GM19468 (cell line): ENCODE data around the gene APOBEC3A.
A peak's percentile ranks its signal among the peaks of the same experiment; 100 is the strongest.
"Not testable (repeated sequence)": the region's sequence is repeated elsewhere in the genome, so short reads cannot be mapped to it uniquely, and the experiment has no call there.

ENCODE experiments used
- ATAC-seq: cut with Tn5 transposase; IDR thresholded peaks from one replicate; pipeline ENCODE4 v1.9.1; 2021; ENCODE audit warnings: mild to moderate bottlenecking, moderate library complexity, moderate number of reproducible peaks; ENCODE audit not compliant: unreplicated experiment; ENCODE audit errors: extremely low read depth

APOBEC3A gene

DNA sequence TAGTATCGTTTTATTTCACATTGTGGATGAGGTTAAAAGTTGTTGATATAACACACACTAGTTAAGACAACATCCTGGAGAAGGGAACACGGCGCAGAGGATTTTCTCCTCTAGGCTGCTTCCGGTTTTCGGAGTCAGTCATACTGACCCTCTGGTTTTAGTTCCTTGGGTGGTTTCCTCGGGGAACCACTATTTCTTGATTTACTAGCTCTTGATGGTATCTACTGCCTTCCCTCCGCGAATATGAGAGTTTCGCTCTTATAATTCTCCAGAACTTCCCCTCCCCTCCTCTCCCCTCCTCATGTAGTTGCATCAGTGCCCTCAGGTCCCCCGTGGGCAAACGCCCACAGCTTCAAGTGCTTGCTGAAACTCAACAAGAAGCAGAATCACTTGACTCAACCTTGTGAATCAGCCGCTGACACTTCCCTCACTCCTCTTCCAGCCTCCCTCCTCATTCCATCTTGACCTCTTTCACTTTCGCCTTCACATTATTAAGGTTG lies 15.9 kb upstream of the APOBEC3A start:
- peak; percentile 39 for ATAC-seq

DNA sequence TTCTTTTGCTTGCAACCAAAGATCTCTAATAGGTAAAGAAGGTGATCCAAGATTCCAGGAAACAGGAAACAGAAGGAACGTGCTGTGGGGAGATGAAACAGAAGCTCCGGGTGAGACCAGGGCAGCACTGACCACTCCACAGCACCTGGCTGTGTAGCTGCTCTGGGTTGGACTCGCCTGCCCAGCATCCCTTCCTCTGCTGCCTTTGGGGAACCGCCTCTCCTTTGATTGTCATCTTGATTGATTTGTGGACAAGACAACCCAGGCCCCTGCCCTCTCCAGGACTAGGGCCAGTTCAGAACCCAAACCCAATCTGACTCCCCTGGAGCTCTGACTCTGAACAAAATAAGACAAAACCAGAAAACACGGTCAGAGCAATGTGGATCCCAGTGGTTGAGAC lies 14.7 kb upstream of the APOBEC3A start:
- ATAC-seq: no peak

DNA sequence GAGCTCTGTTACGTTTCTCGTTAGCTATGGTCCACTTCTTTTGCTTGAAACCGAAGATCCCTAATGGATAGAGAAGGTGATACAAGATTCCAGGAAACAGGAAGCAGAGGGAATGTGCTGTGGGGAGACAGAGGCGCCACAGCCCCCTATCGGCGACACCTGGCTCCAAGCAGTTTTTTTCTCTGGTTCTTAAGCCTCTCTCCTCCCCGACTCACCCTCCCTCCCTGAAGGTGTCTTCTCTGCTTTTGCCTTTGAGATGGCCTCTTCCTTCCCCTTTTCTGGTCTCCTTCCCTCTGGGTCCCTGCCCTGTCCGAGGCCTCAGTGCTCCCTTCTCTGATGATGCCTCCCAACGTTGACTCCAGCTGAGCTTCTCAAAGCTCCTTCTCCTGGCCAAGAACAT lies 14.2 kb upstream of the APOBEC3A start:
- ATAC-seq: no peak

DNA sequence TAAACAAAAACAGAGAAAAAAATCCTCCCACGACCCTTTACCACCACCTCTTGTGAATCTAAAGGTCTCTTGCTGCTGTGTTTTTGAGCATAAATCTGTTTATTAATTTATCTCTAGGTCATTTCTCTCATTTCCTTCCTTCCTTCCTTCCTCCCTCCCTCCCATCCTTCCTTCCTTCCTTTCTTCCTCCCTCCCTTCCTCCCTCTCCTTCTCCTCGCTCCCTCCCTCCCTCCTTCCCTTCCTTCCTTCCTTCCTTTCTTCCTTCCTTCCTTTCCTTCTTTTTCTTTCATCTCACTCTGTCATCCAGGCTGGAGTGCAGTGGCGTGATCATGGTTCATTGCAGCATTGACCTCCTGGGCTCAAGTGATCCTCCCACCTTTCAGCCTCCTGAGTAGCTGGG lies 13.5 kb upstream of the APOBEC3A start:
- no peak for ATAC-seq

DNA sequence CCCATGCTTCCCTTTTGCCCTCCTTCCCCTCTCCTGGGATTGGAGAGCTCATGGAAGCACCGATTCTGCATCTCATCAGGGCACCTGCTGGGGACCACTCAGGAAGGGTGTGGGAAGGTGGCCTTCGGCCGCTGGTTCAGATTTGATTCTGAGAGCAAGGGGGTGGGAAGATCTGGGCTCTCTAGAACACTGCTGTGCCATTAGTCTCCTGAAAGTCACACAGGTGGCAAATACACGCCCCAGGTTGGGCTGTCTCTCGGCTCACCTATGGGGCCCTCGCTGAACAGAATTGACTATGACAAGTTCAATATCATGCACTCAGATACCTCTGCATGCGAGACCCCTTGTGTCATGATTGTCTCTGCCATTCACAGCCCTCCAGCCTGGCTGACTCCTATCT lies 12.8 kb upstream of the APOBEC3A start:
- no peak for ATAC-seq

DNA sequence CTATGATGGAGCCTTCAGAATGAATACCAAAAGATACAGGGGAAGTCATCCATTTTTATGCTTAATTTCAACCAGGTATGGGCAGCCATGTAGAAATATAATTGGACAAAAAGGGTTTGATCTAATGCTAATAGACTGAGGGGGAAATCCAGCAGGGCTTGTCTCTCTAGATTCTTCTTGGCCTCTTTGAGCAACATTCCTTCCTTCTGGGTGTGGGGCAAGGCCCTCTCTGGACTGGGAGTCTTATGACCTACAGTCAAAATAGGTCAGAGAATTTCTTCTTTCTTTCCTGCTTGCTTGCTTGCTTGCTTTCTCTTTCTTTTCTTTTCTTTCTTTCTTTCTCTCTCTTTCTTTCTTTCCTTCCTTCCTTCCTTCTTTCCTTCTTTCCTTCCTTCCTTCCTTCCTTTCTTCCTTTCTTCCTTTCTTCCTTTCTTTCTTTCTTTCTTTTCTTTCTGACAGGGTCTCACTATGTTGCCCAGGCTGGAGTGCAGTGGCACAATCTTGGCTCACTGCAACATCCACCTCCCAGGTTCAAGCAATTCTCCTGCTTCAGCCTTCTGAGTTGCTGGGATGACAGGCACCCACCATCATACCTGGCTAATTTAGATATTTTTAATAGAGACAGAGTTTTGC lies 11.6 kb upstream of the APOBEC3A start:
- ATAC-seq: not testable (repeated sequence)

DNA sequence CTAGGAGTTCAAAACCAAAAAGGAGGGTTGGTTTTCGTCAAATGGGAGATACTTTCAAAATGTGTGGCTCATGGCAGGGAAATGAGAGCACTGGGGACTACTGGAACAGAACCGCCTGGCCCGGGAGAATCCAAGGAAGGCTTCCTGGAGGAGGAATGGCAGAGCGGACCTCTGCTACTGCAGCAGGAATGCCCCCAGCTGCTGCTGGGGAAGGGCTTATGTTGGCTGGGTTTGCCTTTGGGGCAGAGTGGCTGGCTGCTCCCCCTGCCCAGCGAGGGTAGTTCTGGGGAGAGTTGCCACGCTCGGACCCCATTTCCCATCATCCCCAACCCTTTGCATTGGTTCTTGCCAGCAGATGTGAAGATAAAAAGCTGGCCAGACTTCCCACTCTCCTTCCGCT lies 10.6 kb upstream of the APOBEC3A start:
- ATAC-seq: no peak

DNA sequence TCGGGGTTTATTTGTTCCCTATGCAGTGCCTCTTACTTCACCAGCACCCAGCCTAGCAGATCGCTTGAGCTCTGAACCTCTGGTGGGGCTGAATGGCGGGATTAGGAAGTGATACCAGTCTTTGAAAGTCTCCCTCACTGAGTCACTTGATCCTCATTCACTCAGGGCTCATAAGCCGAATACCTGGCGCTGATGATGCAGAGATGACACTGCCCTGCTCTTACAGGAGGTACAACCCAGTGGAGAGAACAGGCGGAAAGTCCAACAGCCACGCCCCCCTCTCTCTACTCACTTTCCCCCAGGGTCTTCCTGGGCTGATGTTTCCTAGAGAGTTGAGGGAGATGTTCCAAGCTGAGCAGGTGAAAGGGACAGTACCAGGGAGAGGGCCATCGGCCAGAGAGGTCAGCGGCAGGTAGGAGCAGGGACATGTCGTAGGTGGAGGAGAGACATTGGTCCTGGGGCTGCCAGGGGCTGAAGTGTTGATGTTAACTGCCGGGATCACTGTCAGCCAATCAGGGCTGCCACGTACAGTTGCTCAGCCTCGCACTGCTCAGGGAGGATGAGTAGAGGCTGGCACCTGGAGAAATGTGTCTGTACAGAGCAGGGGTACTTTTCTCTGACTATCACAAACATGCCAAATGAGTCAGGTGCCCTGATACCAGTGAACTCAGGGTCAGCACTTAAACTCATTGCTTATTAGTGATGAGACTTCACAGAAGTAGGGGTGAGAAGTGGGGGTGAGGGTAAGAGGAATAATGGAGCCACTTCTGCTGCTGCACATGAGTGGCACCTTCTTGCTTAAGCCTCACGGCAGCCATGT lies 9.9 kb upstream of the APOBEC3A start:
- no peak for ATAC-seq

DNA sequence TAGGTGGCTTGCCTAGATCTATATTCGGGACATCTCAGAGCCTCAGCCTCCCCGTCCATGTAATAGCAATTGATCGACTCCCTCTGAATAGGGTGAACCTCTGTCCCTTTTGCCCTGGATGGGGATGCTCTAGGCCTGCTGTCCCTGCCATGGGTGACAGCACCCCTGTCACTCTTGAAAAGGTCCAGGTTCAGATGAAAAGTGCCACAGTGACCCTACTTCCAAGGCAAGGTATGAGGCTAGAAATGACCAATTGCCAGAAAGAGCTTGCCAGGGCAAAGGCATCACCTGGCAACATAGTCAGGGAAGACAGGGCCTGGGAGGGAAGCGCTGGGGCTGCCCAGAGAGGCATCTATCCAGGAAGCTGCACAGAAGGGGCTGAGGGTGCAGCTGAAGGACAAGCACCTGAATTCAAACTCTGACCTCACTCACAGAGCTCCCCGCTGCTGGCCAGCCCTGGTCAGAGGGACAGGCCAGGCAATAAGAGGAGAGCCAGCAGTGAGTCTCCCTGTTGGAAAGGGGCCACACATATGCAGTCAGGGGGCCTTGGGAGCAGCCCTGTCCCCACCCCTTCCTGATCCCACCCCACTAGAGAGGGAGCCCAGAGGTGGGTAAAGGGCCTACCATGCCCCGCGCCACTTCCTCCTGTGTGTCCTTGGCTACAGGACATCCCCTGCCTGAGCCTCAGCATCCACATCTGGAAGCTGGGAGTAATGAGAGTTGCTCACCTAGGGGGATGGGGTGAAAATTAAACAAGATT lies 9.0 kb upstream of the APOBEC3A start:
- ATAC-seq: no peak

DNA sequence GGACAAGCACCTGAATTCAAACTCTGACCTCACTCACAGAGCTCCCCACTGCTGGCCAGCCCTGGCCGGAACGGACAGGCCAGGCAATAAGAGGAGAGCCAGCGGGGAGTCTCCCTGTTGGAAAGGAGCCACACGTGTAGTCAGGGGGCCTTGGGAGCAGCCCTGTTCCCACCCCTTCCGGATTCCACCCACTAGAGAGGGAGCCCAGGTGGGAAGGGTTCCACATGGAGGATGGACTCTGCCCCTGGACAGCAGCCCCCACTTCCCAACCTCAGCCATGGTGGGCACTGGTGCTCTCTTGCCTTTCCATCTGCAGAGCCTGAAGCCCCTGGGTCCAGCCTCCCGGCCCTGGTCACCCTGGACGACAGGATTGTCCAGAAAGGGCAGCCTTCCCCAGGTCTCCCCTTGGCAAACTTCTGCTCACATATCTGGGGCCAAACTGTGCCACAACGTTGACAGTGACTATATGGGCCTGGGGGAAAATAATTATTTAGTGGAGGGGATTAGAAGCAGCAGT lies 7.5 kb upstream of the APOBEC3A start:
- no peak for ATAC-seq

DNA sequence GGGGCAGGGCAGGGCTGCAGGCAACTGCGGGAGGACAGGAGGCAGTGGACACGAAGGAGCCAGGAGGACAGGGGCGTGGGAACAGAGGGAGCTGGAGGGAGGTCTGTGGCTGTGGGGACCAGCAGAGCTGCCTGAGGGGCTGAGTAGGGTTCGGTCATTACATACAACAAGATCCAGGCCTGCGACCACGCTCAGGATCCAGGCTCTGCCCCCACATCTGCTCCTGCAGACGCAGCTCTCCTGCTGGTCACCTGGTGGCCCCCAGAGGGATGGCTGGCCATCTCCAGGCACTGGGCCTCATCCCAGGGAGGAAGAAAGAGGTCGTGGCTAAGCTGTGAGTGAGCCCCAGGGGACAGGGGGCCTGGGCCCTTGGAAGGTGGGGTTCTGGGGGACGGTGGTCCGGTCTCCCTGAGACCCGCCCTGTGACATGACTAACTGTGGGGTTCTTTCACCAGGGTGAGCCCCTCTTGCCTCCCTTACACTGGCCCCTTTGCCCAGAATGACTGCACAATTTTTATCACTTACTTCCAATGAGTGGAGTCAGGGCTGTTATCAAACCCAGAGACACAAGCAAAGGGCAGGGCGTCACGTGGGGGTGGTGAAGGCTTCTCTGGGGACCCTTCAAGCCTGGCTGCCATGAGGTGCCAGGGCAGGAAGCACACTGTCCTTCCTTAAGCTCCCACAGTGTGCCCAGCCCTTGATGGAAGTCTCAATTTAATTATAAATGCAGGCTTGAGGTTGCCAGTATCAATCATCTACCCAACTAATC lies 6.7 kb upstream of the APOBEC3A start:
- no peak for ATAC-seq

DNA sequence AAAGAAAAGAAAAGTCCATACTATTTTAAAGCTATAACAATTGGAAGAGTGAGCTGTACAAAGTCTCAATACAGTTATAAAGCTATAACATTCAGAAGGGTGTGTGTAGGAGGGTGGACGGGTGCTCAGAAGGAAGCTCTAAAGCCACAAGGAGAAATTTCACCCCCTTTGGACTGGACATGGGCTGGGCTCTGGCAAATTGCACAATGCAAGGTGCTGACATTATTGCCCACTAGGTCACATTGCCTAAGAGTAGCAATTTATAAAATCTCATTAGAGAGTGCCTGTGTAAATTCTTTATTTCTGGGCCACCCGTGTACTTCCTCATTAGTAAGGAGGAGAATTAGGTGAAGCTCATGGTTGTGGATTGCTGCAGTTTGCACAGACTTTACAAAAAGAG lies 5.7 kb upstream of the APOBEC3A start:
- ATAC-seq: no peak

DNA sequence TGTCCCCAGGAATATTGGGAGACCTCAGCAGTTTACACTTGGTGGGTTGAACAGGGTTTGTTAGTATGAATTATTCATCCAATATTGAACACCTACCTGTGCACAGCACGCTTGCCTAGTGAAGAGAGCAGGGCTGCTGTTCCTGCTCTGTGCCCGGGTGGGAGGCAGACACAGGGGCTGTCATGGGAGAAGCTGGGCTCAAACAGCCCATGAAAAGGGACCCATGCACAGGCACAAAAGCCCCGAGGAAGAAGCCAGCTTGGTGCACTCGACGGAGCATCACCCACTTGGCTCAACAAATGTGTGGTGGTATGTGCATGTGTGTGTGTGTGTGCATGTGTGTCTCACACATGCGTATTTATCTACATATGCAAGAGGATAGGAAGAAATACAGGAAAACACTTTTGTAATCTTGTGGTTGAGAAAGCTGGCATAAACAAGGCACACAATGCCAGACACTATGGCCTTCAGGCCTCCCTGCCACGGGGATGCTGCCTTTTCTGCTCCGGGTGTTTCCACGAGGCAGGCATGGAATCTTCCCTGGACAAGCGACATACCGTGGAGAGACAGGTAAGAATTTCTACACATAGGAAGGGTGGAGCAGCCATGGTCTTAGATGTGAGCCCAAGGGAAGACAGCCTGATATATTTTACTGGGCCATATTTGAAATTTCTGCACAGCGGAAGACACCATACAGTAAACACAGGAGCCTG lies 5.0 kb upstream of the APOBEC3A start:
- ATAC-seq: no peak

DNA sequence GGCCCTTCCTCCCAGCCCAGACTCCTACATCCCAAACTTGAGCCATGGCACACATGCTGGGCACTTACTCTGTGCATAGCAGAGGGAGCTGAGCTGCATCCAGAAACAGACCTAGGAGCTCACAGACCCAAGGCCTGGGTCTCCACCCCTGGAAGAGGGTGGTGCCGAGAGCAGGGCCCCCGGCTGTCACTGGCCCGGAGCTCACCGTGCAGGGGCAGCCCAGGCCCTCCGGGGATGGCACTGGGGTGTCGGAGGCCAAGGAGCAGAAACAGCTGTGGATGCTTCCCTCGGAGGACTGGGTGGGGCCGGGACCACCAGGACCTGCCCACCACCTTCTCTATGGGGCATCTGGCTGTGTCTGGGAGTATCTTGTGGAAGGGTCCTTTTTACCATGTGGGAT lies 4.3 kb upstream of the APOBEC3A start:
- no peak for ATAC-seq

DNA sequence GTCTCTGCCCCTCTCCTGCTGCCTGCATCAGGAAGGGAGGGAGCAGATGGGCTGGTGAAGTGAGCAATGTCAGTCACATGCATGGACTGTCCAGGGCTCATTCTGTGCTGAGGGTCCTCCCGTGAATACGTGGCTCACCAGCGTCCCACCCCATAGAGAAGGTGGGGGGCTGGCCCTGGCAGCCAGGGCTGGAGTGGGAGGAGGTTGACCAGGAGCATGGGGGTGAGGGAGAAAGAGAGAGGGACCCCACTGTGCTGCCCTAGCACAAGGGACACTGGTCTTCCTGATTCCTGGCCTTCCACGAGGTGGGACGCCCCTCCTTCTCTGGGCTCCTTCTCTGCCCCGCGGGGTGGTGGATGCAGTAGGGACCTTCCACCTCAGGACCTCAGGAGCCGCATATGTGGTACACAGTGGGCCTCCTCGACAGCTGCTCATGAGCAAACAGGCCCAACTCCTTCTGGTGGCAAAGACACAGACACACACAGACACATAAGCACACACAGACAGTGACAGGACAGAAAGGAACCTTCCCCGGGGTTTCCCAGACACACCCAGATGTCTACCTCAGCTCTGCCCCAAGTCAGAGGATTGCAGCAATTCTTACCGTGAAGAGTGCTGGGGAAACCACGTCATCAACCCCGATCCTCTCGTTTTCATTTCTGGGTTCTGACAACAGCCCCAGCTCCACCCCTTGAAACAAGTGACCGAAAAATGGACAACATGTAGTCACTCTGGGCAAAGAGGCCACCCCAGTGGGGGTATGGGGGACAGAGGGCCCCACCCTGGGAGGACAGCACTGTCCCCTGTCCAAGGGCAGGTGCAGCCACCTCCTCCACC lies 3.6 kb upstream of the APOBEC3A start:
- no peak for ATAC-seq

DNA sequence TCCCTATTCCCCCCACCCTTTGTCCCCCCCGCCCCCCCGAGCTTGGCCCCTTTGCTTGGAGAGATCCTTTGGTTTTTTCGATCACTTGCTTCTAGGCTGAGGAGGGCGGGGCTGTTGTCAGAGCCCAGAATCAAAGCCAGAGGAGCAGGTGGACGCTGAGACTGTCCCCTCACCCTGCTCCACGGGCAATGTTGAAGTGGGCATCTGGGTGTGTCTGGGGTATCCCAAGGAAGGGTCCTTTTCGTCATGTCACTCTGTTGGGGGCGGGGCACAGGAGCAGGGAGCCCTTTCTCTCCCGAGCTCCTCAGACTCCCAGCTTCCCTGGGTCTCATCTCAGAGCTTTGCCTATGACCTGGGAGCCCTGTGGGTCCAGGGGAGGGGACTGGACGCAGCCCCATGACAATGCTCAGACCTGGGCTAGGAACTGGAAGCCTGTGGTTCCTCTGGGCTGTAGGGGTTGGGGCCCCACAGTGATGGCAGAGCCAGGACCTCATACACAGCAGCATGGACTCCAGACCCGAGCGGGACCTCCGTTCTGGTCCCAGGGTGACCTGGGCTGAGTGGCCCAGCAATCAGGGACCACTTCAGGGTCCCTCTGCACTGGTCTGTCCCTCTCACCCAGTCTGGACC lies 2.9 kb upstream of the APOBEC3A start:
- ATAC-seq: no peak

DNA sequence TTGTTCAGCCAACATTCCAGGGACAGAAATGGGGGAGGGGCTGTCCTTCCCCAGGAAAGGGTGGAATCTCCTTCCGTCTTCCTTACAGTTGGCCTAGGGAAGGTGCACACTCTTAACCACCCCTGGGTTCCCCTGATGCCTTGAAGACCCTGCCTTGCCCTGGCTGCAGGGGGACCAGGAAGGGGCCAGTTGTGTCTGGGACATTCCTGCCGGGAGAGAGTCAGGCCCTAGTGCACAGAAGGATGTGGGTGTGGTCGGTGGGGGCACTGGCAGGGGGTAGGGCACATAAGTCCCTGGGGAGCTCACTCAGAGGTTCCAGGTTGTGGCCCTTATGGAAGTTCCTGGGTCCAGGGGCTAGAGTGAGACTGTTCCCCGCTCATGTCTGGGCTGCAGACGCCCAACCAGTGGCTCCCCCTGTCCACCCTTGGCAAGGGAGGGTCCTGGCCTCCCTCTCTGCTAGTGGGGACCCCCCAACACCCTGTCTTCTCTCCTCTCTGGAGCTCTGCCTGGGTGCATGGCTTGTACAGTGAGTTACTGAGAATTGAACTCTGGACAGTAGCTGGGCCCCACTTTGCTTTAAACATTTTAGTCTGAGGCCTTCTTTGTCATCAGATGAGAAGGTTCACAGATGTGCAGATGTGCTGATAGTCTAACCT lies 2.0 kb upstream of the APOBEC3A start:
- ATAC-seq: no peak

DNA sequence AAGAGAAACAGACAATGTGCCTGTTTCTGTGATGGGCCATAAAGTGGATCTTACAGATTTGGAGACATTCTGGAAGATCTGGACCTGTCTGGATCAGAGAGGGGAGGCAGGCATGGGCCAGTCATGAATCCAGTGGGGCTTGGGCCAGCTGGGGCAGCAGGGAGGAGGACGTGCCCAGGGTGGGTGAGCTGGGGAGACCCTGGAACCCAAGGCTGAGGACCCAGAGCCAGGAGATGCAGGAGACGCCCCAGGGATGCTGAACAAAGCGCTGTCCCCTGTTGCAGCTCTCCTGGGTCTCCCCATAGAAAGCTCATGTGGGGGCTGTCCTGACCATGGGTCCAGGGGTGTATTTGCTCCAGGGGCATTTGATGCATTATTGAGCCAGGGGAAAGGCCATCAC lies 1.5 kb upstream of the APOBEC3A start:
- ATAC-seq: no peak
